ENCODE data around the gene MICALL1.

MICALL1 gene

GRCh38 chr22:37985050-37985585 lies 79.0 kb downstream of the MICALL1 start:
- no peak for DNase-seq

DNA sequence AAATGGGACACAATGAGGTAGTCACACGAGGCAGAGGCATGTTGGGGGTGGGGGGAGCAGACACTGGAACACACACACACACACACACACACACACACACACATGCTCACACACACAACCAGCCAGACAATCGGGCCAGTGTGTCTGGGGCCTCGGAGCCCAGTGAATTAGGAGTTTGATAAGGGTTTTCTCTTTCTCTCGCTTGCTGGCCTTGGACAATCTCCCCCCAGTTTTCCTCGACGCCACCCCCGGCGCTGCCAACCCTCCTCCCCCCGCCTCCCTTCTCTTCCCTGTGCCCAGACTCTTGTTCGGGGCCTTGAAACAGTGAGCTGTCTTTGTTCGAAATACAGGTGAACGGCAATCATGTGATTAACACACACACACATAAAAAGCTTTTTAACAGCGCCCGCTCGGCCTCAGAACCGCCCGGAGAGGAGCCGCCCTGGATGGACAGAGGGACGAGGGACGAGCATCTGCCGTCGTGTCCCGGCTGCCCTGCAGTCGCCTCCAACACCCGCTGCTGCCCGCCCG lies 79.7 kb downstream of the MICALL1 start:
- DNase-seq: no peak

DNA sequence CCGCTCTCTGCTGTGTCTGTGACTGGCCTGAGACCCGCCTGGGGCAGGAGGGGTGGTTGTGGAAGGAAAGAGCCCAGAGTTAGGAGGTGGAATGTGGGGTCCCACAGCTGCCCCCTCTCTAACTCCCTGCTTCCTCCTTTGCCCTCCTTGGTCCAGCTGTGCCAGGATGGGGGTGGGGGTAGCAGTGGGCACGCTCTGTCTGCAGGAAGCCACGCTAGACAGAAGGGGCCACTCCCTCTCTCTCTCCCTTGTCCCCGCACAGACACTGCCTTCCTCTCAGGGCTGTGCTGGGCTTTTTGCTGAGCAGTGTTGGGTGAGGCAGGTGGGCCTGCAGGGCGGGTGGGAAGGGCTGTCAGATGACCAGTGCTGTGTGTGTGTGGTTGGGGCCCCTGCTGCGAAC lies 80.3 kb downstream of the MICALL1 start:
- no peak for DNase-seq

DNA sequence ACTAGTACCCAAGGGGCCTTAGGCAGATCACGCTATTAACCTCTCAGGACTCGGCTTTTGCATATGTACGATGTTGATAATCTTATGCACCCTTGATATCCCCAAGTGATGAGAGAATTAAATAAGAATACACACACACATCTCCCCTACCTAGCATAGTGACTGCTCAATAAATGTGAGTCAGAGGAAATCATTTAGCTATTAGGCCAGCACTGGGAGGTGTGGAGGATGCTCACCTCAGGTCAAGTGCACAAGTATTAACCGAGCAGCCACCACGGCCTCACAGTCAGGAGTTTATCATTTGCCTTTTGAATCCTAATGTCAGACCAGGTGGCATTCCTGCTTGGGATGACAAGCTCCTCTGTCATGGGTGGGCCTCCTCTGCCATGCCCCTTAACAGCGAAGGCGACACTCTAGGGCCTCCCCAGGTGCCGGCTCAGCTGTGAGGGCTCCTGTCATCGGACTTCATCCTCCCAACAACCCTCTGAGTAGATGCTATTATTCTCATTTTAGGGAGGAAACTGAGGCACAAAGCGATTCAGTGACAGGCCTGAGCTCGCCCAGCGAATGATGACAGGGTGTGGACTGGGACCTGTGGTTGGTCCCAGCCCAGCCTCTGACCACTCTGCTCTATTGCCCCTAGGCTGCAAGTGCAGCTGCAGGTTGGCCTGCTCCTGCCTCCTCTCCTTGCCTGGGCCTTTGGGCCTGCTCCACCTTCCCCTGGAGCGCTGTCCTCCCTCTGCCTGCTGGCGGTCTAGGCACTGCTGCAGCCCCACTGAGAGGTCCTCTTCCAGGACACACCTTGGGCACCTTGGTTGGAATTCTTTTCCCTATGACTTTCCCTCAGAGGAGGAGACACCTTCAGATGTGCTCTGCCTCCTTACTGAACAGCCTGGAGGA lies 83.3 kb downstream of the MICALL1 start:
- no peak for DNase-seq

DNA sequence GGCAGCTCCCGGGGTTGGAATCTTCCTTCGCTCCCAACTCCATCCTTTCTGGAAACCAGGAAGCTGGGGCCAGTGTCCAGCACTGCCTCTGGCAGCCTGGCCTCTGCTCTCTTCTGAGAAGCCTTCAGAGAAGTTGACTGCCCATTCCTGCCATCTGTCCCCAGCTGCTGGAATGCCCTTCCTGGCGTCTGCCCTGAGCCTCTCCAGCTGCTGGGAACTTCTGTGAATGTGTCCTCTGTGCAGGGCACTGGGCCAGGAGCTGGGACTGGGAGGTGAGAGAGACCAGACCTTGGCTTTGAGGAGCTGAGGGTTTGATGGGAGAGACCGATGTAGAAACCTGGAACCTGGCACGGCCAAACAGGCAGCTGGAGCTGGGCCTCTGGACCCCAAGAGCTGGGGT lies 84.2 kb downstream of the MICALL1 start:
- no peak for DNase-seq

- no peak for DNase-seq
These were observed 84.8 kb downstream of the MICALL1 start for GRCh38 chr22:37990862-37991261.

- no peak for DNase-seq
These were observed 85.8 kb downstream of the MICALL1 start for GRCh38 chr22:37991731-37992442.

Measured in NCI-H82 (cell line).